GM10248 (cell line): Measurements from ENCODE around the gene VNN1.

Source experiments
- CTCF ChIA-PET: fragments of 300-600 bp; sonication (Branson Sonifier 250); formaldehyde crosslinking; extraction: SDS; loops from one replicate; lab custom pipeline; 2021; ENCODE audit warnings: antibody characterized with exemption; lab: Yijun Ruan, JAX
- POLR2A ChIA-PET: fragments of 350-650 bp; sonication (Branson Sonifier 250); formaldehyde crosslinking; extraction: SDS; loops from one replicate; lab custom pipeline; 2020; ENCODE audit warnings: antibody characterized with exemption; lab: Yijun Ruan, JAX
- DNase-seq: peaks from one replicate; pipeline ENCODE4 v3.0.0; 2012; ENCODE audit errors: extremely low spot score
- TF ChIP-seq, protein P1 (sequence below): IDR thresholded peaks from 2 replicates; pipeline ENCODE4 v1.5.1; 2012; ENCODE audit warnings: mild to moderate bottlenecking, low read depth; ENCODE audit errors: extremely low read depth, missing control alignments, control extremely low read depth

Gene VNN1

DNA sequence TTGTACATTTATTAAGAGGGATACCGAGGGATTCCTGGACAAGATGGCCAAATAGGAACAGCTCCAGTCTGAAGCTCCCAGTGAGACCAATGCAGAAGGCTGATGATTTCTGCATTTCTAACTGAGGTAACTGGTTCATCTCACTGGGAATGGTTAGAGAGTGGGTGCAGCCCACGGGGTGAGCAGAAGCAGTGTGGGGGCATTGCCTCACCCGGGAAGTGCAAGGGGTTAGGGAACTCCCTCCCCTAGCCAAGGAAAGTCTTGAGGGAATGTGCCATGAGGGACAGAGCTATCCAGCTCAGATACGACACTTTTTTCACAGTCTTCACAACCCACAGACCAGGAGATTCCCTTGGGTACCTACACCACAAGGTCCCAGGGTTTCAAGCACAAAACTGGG lies 79.1 kb downstream of the VNN1 start:
- POLR2A ChIA-PET: no interaction called here
- CTCF ChIA-PET: no interaction called here
- DNase-seq: no peak
- TF ChIP-seq, protein P1, sequence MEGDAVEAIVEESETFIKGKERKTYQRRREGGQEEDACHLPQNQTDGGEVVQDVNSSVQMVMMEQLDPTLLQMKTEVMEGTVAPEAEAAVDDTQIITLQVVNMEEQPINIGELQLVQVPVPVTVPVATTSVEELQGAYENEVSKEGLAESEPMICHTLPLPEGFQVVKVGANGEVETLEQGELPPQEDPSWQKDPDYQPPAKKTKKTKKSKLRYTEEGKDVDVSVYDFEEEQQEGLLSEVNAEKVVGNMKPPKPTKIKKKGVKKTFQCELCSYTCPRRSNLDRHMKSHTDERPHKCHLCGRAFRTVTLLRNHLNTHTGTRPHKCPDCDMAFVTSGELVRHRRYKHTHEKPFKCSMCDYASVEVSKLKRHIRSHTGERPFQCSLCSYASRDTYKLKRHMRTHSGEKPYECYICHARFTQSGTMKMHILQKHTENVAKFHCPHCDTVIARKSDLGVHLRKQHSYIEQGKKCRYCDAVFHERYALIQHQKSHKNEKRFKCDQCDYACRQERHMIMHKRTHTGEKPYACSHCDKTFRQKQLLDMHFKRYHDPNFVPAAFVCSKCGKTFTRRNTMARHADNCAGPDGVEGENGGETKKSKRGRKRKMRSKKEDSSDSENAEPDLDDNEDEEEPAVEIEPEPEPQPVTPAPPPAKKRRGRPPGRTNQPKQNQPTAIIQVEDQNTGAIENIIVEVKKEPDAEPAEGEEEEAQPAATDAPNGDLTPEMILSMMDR: no peak

DNA sequence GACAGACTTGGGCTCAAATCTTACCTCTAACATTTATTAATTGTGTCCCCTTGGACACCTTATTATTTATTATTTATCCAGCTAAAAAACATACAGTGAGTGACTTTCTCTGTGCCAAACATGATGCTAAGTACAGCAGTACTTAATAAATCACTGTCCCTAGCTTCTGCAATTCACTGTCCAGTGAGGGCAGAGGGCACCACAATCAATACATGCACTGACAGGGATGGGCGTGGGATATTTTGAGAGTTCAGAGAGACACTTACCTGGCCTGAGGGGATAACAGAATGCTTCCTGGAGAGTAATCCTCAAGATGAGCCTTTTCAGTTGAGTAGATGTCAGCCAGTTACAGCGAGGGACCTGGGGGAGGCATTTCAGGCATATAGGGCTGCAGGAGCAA lies 80.5 kb downstream of the VNN1 start:
- ChIA-PET POLR2A (no interaction called here), CTCF (no interaction called here)
- TF ChIP-seq, protein P1: no peak
- DNase-seq: no peak
